ENCODE measurements around the gene ITGA8.

DNA sequence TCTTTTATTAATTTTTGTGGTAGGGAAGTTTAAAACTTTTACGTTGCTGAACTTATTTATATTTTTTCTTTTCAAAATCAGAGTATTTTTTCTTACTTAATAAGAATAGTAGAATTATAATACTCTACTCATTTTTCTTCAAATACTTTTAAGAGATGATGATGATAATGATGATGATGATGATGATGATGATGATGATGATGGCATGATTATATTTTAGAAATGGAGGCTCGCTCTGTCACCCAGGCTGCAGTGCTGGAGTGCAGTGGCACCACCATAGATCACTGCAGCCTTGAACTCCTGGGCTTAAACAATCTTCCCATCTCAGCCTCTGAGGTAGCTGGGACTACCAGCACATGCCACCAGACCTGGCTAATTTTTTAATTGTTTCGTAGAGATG is 230.3 kb downstream of the ITGA8 start:
- TF ChIP-seq YY1 (IDR thresholded peaks at IDR 0.05; ENCODE audit: insufficient read depth, insufficient read length) (no peak), SUZ12 (IDR thresholded peaks at IDR 0.05; ENCODE audit: extremely low read depth, insufficient read depth, insufficient read length) (no peak)

Measured in NT2/D1 (cell line).